Neural cell (in vitro differentiated cells): ENCODE data around the gene GSTCD. TPM values are rescaled to one million over a fixed set of nuclear protein-coding genes. Genes with fewer than 3 reads are reported as not detected.

Experiments
- H2AFZ ChIP-seq: fragments of 200-600, 300-800 bp; sonication (generic), shearing (Covaris generic); 2 replicates; pipeline ENCODE4 v1.6.0; 2014; ENCODE audit warnings: low read depth, mild to moderate bottlenecking, antibody characterized with exemption, low read length, moderate library complexity
- H3F3A ChIP-seq: fragments of 200-600 bp; shearing (Covaris generic); 2 replicates; pipeline ENCODE4 v1.6.1; 2016; ENCODE audit warnings: mild to moderate bottlenecking, moderate library complexity, mixed read lengths, antibody characterized with exemption, low read length; ENCODE audit not compliant: insufficient read depth, poor library complexity, severe bottlenecking
- H3K27ac ChIP-seq: fragments of 200-600, 300-800 bp; sonication (generic), shearing (Covaris generic); 2 replicates; pipeline ENCODE4 v1.5.1; 2014; ENCODE audit warnings: mild to moderate bottlenecking, low read length, moderate library complexity
- H3K27me3 ChIP-seq: fragments of 300-800, 200-600 bp; sonication (generic), shearing (Covaris generic); 2 replicates; pipeline ENCODE4 v1.6.0; 2014; ENCODE audit warnings: mild to moderate bottlenecking, low read depth, low read length, moderate library complexity; ENCODE audit not compliant: insufficient read depth
- H3K36me3 ChIP-seq: fragments of 300-800, 200-600 bp; sonication (generic), shearing (Covaris generic); 2 replicates; pipeline ENCODE4 v1.5.1; 2014; ENCODE audit warnings: mild to moderate bottlenecking, antibody characterized with exemption, low read length, moderate library complexity; ENCODE audit not compliant: insufficient read depth
- H3K4me2 ChIP-seq: fragments of 300-800, 200-600 bp; sonication (generic), shearing (Covaris generic); 2 replicates; pipeline ENCODE4 v1.6.0; 2014; ENCODE audit warnings: mild to moderate bottlenecking, low read length
- H3K4me3 ChIP-seq: fragments of 300-800, 200-600 bp; sonication (generic), shearing (Covaris generic); 2 replicates; pipeline ENCODE4 v1.5.1; 2014; ENCODE audit warnings: mild to moderate bottlenecking, low read length, moderate library complexity
- H3K79me2 ChIP-seq: fragments of 200-600 bp; shearing (Covaris generic); replicated peaks from 2 replicates; pipeline ENCODE4 v1.6.0; 2014; ENCODE audit warnings: mild to moderate bottlenecking, low read length, moderate library complexity; ENCODE audit not compliant: insufficient read depth
- H3K9ac ChIP-seq: fragments of 300-800, 200-600 bp; sonication (generic), shearing (Covaris generic); 2 replicates; pipeline ENCODE4 v1.6.1; 2016; ENCODE audit warnings: mild to moderate bottlenecking, low read length, mixed read lengths
- H3K9me2 ChIP-seq: fragments of 200-600 bp; shearing (Covaris generic); 2 replicates; pipeline ENCODE4 v1.6.1; 2016; ENCODE audit warnings: mild to moderate bottlenecking, low read length, mixed read lengths; ENCODE audit not compliant: insufficient read depth
- H3K9me3 ChIP-seq: fragments of 200-600, 300-800 bp; sonication (generic), shearing (Covaris generic); 2 replicates; pipeline ENCODE4 v1.6.1; 2016; ENCODE audit warnings: mild to moderate bottlenecking, mixed run types, low read length, moderate library complexity, mixed read lengths
- H4K20me1 ChIP-seq: fragments of 200-600 bp; shearing (Covaris generic); 2 replicates; pipeline ENCODE4 v1.6.1; 2016; ENCODE audit warnings: mild to moderate bottlenecking, mixed run types; ENCODE audit not compliant: insufficient read depth
- CTCF ChIP-seq: fragments of 450-650 bp; IDR thresholded peaks from 2 replicates; pipeline ENCODE4 v1.5.1; 2014; ENCODE audit warnings: antibody characterized with exemption, mild to moderate bottlenecking, moderate library complexity; ENCODE audit not compliant: poor library complexity, severe bottlenecking
- EP300 ChIP-seq: fragments of 450-650 bp; conservative IDR thresholded peaks from 2 replicates; pipeline ENCODE4 v1.6.1; 2014; ENCODE audit warnings: antibody characterized with exemption, mild to moderate bottlenecking, moderate library complexity; ENCODE audit not compliant: poor library complexity, severe bottlenecking
- EZH2 ChIP-seq: fragments of 200-600, 300-800 bp; shearing (Covaris generic), sonication (generic); IDR thresholded peaks from 2 replicates; pipeline ENCODE4 v1.6.1; 2014; ENCODE audit warnings: antibody characterized with exemption, low read length, borderline replicate concordance, mild to moderate bottlenecking; ENCODE audit not compliant: insufficient read depth, poor library complexity, severe bottlenecking
- MXI1 ChIP-seq: fragments of 450-650 bp; conservative IDR thresholded peaks from 2 replicates; pipeline ENCODE4 v1.6.1; 2014; ENCODE audit warnings: antibody characterized with exemption, mild to moderate bottlenecking; ENCODE audit not compliant: poor library complexity, severe bottlenecking
- POLR2AphosphoS5 ChIP-seq: IDR thresholded peaks from 2 replicates; pipeline ENCODE4 v1.6.1; 2012
- RAD21 ChIP-seq: fragments of 450-650 bp; conservative IDR thresholded peaks from 2 replicates; pipeline ENCODE4 v1.6.1; 2014; ENCODE audit warnings: antibody characterized with exemption, mild to moderate bottlenecking, moderate library complexity
- REST ChIP-seq: IDR thresholded peaks from 2 replicates; pipeline ENCODE4 v1.6.1; 2012; ENCODE audit warnings: borderline replicate concordance
- SMC3 ChIP-seq: fragments of 450-650 bp; conservative IDR thresholded peaks from 2 replicates; pipeline ENCODE4 v1.6.1; 2014; ENCODE audit warnings: antibody characterized with exemption, mild to moderate bottlenecking, moderate library complexity; ENCODE audit not compliant: poor library complexity
- TAF1 ChIP-seq: IDR thresholded peaks from 2 replicates; pipeline ENCODE4 v1.6.1; 2012; ENCODE audit warnings: low read depth
- polyA plus RNA-seq: library from polyadenylated mRNA; depleted of rRNA; stranded (reverse); fragments of >200 nt; gene quantifications from 2 replicates; pipeline ENCODE4 v1.2.3, GENCODE V29; 2014

GSTCD gene
- polyA plus RNA-seq, 1 donor from 2014 or later = 15.1 TPM

GRCh38 chr4:105677709-105678108 is 30.9 kb upstream of the GSTCD start:
- Histone ChIP-seq H3K9me3 (no peaks in the 10 kb centered on the region), H4K20me1 (no peaks in the 10 kb centered on the region), H3K4me3 (no peak overlapping the region), H2AFZ (no peak overlapping the region), H3K27me3 (no peaks in the 10 kb centered on the region), H3K79me2 (no peaks in the 10 kb centered on the region), H3F3A (no peaks in the 10 kb centered on the region), H3K9ac (no peak overlapping the region), H3K36me3 (no peaks in the 10 kb centered on the region), H3K4me2 (no peak overlapping the region), H3K9me2 (no peaks in the 10 kb centered on the region), H3K27ac (no peak overlapping the region)
- no peak for TF ChIP-seq EP300
- no peak for TF ChIP-seq TAF1
- no peak for TF ChIP-seq CTCF
- no peak for TF ChIP-seq MXI1

GRCh38 chr4:105679186-105679585 is 29.4 kb upstream of the GSTCD start:
- Histone ChIP-seq H2AFZ (no peak overlapping the region), H3K4me2 (no peak overlapping the region), H3K27ac (no peak overlapping the region), H3K79me2 (no peaks in the 10 kb centered on the region), H3K36me3 (no peaks in the 10 kb centered on the region), H3K4me3 (no peak overlapping the region), H3K27me3 (no peaks in the 10 kb centered on the region), H3F3A (no peaks in the 10 kb centered on the region), H3K9ac (no peak overlapping the region), H3K9me3 (no peaks in the 10 kb centered on the region), H3K9me2 (no peaks in the 10 kb centered on the region), H4K20me1 (no peaks in the 10 kb centered on the region)
- TF ChIP-seq EP300 = no peak
- TF ChIP-seq EZH2 = no peak
- TF ChIP-seq TAF1 = no peak
- TF ChIP-seq POLR2AphosphoS5 = no peak
- TF ChIP-seq CTCF = no peak
- TF ChIP-seq SMC3 = no peak

- no peaks in the 10 kb centered on the region for H3F3A ChIP-seq
Measured at GRCh38 chr4:105683038-105683437, 25.5 kb upstream of the GSTCD start.

More at GRCh38 chr4:105683038-105683437, 25.5 kb upstream of the GSTCD start:
- TF ChIP-seq CTCF (no peak), REST (no peak), EZH2 (no peak), POLR2AphosphoS5 (no peak), SMC3 (no peak), RAD21 (no peak), EP300 (no peak), MXI1 (no peak), TAF1 (no peak)
- H3K27me3 ChIP-seq = no peaks in the 10 kb centered on the region
- no peaks in the 10 kb centered on the region for H3K9me3 ChIP-seq
- no peak overlapping the region for H3K4me3 ChIP-seq
- peaks cover 4% of the 10 kb centered on the region for H3K36me3 ChIP-seq
- H3K4me2 ChIP-seq = no peak overlapping the region
- no peaks in the 10 kb centered on the region for H3K79me2 ChIP-seq
- H2AFZ ChIP-seq = no peak overlapping the region
- no peak overlapping the region for H3K27ac ChIP-seq
- H3K9ac ChIP-seq = no peak overlapping the region
- H4K20me1 ChIP-seq = no peaks in the 10 kb centered on the region
- H3K9me2 ChIP-seq = no peaks in the 10 kb centered on the region
